Prostate gland (tissue), 2 donors: ENCODE data around the gene RNF26.

Source experiments
- POLR2AphosphoS5 ChIP-seq: sonication (generic); formaldehyde crosslinking; IDR thresholded peaks from one replicate; pipeline ENCODE4 v1.6.1; 2017; ENCODE audit warnings: antibody characterized with exemption
- TF ChIP-seq, protein P1 (sequence below), 4 experiments: fragments of 200-600 bp in 2 of 4; fragments of 450-650 bp in 2 of 4; sonication (generic) in 2 of 4; IDR thresholded peaks; 1 replicate in 3 of 4; 2 replicates in 1 of 4; pipeline ENCODE4 v1.5.1; 2016 to 2019; ENCODE audit warnings: antibody characterized with exemption in 4 of 4, mild to moderate bottlenecking in 2 of 4, moderate library complexity in 2 of 4

DNA sequence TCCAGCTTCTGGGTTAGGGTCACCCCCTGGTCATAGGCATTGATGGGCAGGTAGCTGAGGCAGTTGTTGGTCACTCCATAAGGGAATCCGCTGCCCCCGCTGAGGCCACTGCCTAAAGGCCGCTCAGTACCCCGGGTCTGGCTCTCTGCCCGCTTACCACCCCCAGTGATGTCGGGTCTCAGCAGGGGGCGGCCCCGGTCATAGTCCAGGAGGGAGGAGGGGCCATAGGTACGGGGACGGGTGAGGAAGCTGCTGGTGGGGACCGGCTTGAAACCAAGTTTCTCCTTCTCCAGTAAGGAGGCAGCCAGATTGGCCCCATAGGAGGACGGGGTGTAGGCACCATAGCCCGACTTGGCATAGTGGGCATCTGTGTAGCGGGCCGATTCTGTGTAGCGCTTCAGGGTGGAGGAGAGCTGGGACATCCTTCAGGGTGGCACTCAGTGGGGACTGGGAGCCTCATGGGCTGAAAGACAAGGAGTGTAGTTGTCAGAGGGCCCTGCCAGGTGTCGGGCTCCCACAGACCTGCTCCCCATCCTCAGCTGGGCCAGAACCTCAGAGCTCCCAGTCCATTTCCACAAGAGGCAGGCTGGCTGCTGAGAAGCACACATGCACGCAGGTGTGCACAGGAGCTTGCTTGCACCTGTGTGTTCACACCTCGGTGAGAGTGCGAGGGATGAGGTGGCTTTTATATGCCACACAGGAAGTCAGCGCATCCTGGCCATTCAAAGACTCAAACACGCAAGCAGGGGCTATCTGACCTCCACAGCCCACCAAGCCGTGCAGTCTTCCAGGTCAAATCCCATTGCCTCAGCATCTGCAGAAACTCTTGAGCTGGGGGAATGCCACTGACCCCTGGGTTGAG, 39.0 kb downstream of the RNF26 start:
- TF ChIP-seq, protein P1, sequence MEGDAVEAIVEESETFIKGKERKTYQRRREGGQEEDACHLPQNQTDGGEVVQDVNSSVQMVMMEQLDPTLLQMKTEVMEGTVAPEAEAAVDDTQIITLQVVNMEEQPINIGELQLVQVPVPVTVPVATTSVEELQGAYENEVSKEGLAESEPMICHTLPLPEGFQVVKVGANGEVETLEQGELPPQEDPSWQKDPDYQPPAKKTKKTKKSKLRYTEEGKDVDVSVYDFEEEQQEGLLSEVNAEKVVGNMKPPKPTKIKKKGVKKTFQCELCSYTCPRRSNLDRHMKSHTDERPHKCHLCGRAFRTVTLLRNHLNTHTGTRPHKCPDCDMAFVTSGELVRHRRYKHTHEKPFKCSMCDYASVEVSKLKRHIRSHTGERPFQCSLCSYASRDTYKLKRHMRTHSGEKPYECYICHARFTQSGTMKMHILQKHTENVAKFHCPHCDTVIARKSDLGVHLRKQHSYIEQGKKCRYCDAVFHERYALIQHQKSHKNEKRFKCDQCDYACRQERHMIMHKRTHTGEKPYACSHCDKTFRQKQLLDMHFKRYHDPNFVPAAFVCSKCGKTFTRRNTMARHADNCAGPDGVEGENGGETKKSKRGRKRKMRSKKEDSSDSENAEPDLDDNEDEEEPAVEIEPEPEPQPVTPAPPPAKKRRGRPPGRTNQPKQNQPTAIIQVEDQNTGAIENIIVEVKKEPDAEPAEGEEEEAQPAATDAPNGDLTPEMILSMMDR (IDR thresholded peaks at IDR 0.05): no peak
- TF ChIP-seq POLR2AphosphoS5: no peak
